ENCODE results near the gene TTI1. TPM values are rescaled to one million over a fixed set of nuclear protein-coding genes. Genes with fewer than 3 reads are reported as not detected.

Gene TTI1
- total and polyA plus RNA-seq, 9 of the 15 experiments (the other 6 are each of a cell fraction or from before 2014, with no cell fraction given) = 9.8 to 55.1 (median 39.4) TPM

- TF ChIP-seq MYBL2 (IDR thresholded peaks at IDR 0.05; ENCODE audit: low read depth) = no peak
- no peak for TF ChIP-seq MYBL2 (CRISPR knock-in tag; IDR thresholded peaks at IDR 0.05; ENCODE audit: borderline replicate concordance)
Observed at GRCh38 chr20:37938181-37938750, 95.0 kb downstream of the TTI1 start (continued).

GRCh38 chr20:37937686-37938085, 95.6 kb downstream of the TTI1 start:
- Histone ChIP-seq H3K27me3 (ENCODE audit: control insufficient read depth in 2 of 2, insufficient read depth in 2 of 2, low read length in 2 of 2) (peaks cover 19 to 66% of the 10 kb centered on the region in 2 experiments), H3K9me3 (replicated peaks; ENCODE audit: control insufficient read depth, insufficient read depth, low read depth, low read length) (no peaks in the 10 kb centered on the region), H3K36me3 (ENCODE audit: control insufficient read depth, insufficient read depth, low read length) (no peaks in the 10 kb centered on the region), H3K4me3 (no peak overlapping the region), H3K79me2 (ENCODE audit: control insufficient read depth, insufficient read depth, low read length) (no peaks in the 10 kb centered on the region), H3K4me2 (ENCODE audit: insufficient read depth, low read length) (no peak overlapping the region), H3K4me1 (replicated peaks in 1 of 2; ENCODE audit: control insufficient read depth in 2 of 2, insufficient read depth in 2 of 2, low read length in 2 of 2) (peaks cover 3 to 6% of the 10 kb centered on the region in 2 experiments; a peak in 3 of 5 replicates), H4K20me1 (replicated peaks; ENCODE audit: control insufficient read depth, insufficient read depth, low read length) (no peaks in the 10 kb centered on the region), H3K9ac (ENCODE audit: insufficient read depth in 1 of 2, low read depth in 2 of 2, low read length in 2 of 2) (no peak overlapping the region), H3K27ac (ENCODE audit: extremely low read depth, low read depth, low read length) (no peak overlapping the region), H3K9me1 (ENCODE audit: control insufficient read depth, insufficient read depth, low read length) (no peaks in the 10 kb centered on the region), H2AFZ (ENCODE audit: low read depth, low read length) (no peak overlapping the region)
- FAIRE-seq = no peak
- 5% methylated on average over 4 of the region's 4 CpGs for WGBS (ENCODE audit: insufficient coverage, low coverage, missing lambda C conversion rate)
- intact Hi-C loops (cut with micrococcal nuclease) = no loop called here
- no peak for ATAC-seq
- no peak for TF ChIP-seq NR1H2 (CRISPR knock-in tag; IDR thresholded peaks at IDR 0.05)
- no peak for TF ChIP-seq ZKSCAN1 (IDR thresholded peaks at IDR 0.05; ENCODE audit: low read depth, low read length)
- no peak for TF ChIP-seq ZNF311 (CRISPR knock-in tag; IDR thresholded peaks at IDR 0.05)
- no peak for TF ChIP-seq XRCC4 (IDR thresholded peaks at IDR 0.05; ENCODE audit: extremely low read depth, insufficient read depth, insufficient read length)
- TF ChIP-seq ZNF23 (CRISPR knock-in tag; IDR thresholded peaks at IDR 0.05) = no peak
- TF ChIP-seq ZNF12 (CRISPR knock-in tag; IDR thresholded peaks at IDR 0.05) = no peak
- peak; percentile 92 for TF ChIP-seq ZFP36 (IDR thresholded peaks at IDR 0.05; ENCODE audit: low read depth, low read length, partially characterized antibody)
- peak; percentile 46; the same call in 1 of the 2 replicates for TF ChIP-seq BCOR (IDR thresholded peaks at IDR 0.05)
- TF ChIP-seq NFIX (CRISPR knock-in tag; IDR thresholded peaks at IDR 0.05; ENCODE audit: low read depth) = no peak
- no peak for TF ChIP-seq EHMT2 (IDR thresholded peaks at IDR 0.05)
- no peak for TF ChIP-seq KHSRP (IDR thresholded peaks at IDR 0.05)
- peak; percentile 46 for TF ChIP-seq RBM25 (IDR thresholded peaks at IDR 0.05; ENCODE audit: low read depth, low read length, severe bottlenecking)
- ChIA-PET POLR2A (no interaction called here), CTCF (ENCODE audit: low intra/inter-chr PET ratio) (no interaction called here)
- DNase-seq (ENCODE audit: extremely low read depth in 1 of 4, low spot score in 3 of 4) = no peak
- no TSS peak for BruUV-seq (replicated peaks)
- in situ Hi-C loops (cut with MboI) = no loop called here
